Hepatocyte (in vitro differentiated cells): Measurements from ENCODE around the gene ITGB2.

Experiments used
- EZH2 ChIP-seq: fragments of 200-600 bp; sonication (generic); IDR thresholded peaks from 2 replicates; pipeline ENCODE4 v1.6.1; 2016; ENCODE audit warnings: antibody characterized with exemption, mild to moderate bottlenecking, borderline replicate concordance
- EZH2phosphoT487 ChIP-seq: fragments of 200-600 bp; sonication (generic); IDR thresholded peaks from one replicate; pipeline ENCODE4 v1.6.1; 2018; ENCODE audit warnings: antibody characterized with exemption, mild to moderate bottlenecking, low read depth, moderate library complexity; ENCODE audit not compliant: unreplicated experiment, severe bottlenecking
- TF ChIP-seq, protein P1 (sequence below): fragments of 200-600 bp; sonication (generic); IDR thresholded peaks from 2 replicates; pipeline ENCODE4 v1.5.1; 2016; ENCODE audit warnings: antibody characterized with exemption, mild to moderate bottlenecking; ENCODE audit not compliant: poor library complexity

DNA sequence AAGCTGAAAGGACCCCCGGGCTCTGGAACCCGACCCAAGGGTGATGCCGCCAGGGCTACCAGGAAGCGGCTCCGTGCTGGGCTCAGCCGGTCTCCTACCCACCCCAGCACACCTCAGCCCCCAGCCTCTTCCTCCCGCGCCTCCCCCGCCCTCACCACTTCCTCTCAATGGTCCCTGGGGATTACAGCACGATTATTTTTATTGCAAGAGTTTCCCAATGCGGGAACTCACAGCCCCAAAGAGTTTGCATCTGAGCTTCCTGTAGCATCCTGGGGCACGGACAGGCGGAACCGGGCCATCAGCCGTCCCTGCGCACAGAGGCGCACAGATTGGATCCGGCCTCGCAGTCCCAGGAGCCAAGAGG lies 10.4 kb upstream of the ITGB2 start:
- TF ChIP-seq, protein P1, sequence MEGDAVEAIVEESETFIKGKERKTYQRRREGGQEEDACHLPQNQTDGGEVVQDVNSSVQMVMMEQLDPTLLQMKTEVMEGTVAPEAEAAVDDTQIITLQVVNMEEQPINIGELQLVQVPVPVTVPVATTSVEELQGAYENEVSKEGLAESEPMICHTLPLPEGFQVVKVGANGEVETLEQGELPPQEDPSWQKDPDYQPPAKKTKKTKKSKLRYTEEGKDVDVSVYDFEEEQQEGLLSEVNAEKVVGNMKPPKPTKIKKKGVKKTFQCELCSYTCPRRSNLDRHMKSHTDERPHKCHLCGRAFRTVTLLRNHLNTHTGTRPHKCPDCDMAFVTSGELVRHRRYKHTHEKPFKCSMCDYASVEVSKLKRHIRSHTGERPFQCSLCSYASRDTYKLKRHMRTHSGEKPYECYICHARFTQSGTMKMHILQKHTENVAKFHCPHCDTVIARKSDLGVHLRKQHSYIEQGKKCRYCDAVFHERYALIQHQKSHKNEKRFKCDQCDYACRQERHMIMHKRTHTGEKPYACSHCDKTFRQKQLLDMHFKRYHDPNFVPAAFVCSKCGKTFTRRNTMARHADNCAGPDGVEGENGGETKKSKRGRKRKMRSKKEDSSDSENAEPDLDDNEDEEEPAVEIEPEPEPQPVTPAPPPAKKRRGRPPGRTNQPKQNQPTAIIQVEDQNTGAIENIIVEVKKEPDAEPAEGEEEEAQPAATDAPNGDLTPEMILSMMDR: no peak
- TF ChIP-seq EZH2: peak; percentile 85
- TF ChIP-seq EZH2phosphoT487: no peak
